Esophagus squamous epithelium (tissue), 4 donors: Measurements from ENCODE around the gene PANX2.

Experiments used
- POLR2A ChIP-seq, 4 donors: fragments of 450-650 bp; IDR thresholded peaks; one replicate each; pipeline ENCODE4 v1.6.1; 2017; ENCODE audit warnings: antibody characterized with exemption in 4 of 4, mild to moderate bottlenecking in 4 of 4, moderate library complexity in 3 of 4
- TF ChIP-seq, protein P1 (sequence below), 6 experiments: fragments of 450-650 bp in 4 of 6; fragments of 200-600 bp in 2 of 6; sonication (generic) in 2 of 6; IDR thresholded peaks; one replicate each; pipeline ENCODE4 v1.5.1; 2016 to 2019; ENCODE audit warnings: antibody characterized with exemption in 6 of 6, mild to moderate bottlenecking in 4 of 6, moderate library complexity in 4 of 6

DNA sequence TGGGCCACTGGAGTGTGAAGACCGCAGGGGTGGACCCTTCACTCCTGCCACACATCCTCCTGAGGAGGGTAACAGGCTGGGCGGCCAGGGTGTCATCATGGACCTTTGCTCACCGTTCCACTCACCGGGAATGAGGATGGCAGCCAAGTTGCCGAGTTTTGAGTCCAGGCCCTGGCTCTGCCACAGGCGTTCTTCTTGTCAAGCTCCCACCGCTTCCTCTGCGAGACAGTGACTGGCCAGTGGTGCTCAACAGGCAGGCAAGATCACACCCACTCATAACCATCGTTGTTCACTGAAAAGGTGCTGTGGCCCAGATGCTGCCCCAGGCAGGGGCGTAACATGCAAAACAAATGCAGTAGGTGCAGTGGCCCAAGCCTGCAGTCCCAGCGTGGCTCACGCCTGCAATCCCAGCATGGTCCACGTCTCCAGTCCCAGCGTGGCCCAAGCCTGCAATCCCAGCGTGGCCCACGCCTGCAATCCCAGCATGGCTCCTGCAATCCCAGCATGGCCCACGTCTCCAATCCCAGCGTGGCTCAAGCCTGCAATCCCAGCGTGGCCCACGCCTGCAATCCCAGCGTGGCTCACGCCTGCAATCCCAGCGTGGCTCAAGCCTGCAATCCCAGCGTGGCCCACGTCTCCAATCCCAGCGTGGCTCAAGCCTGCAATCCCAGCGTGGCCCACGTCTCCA, 5.0 kb upstream of the PANX2 start:
- TF ChIP-seq, protein P1, sequence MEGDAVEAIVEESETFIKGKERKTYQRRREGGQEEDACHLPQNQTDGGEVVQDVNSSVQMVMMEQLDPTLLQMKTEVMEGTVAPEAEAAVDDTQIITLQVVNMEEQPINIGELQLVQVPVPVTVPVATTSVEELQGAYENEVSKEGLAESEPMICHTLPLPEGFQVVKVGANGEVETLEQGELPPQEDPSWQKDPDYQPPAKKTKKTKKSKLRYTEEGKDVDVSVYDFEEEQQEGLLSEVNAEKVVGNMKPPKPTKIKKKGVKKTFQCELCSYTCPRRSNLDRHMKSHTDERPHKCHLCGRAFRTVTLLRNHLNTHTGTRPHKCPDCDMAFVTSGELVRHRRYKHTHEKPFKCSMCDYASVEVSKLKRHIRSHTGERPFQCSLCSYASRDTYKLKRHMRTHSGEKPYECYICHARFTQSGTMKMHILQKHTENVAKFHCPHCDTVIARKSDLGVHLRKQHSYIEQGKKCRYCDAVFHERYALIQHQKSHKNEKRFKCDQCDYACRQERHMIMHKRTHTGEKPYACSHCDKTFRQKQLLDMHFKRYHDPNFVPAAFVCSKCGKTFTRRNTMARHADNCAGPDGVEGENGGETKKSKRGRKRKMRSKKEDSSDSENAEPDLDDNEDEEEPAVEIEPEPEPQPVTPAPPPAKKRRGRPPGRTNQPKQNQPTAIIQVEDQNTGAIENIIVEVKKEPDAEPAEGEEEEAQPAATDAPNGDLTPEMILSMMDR (IDR thresholded peaks at IDR 0.05) = no peak
- TF ChIP-seq POLR2A (IDR thresholded peaks at IDR 0.05) = no peak
